ENCODE results near the gene PIP5K1B.

The PIP5K1B gene

DNA sequence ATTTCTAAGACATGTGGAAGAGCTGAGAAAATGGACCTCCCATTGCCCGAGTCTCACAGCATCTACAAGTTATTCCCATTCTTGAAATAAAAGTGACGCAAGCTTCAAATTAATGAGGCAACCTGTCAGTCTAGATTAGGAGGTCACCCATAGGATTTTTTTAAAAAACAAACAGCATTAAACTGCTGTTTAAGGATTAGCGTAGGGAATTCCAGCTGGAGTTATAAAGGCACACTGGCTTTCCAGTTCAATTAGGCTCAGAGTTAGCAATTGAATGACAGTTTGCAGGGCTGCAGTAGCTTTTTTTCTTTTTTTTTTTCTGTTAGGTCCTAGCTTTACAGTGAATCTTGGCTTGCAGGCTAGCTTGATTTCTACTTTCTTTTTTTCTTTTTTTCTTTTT, 292.6 kb downstream of the PIP5K1B start:
- no peak for TF ChIP-seq CTCF (IDR thresholded peaks at IDR 0.05; ENCODE audit: low read depth, low read length, missing control alignments)
- no peak for DNase-seq (ENCODE audit: extremely low read depth, low read depth)
- no peak overlapping the region for H3K4me3 ChIP-seq (replicated peaks; ENCODE audit: low read depth, low read length)

GRCh38 chr9:68998385-68998784, 293.3 kb downstream of the PIP5K1B start:
- TF ChIP-seq CTCF (IDR thresholded peaks at IDR 0.05; ENCODE audit: low read depth, low read length, missing control alignments) = no peak
- DNase-seq (ENCODE audit: extremely low read depth, low read depth) = no peak
- no peak overlapping the region for H3K4me3 ChIP-seq (replicated peaks; ENCODE audit: low read depth, low read length)

- DNase-seq (ENCODE audit: extremely low read depth, low read depth) = no peak
- no peak overlapping the region for H3K4me3 ChIP-seq (replicated peaks; ENCODE audit: low read depth, low read length)
- no peak for TF ChIP-seq CTCF (IDR thresholded peaks at IDR 0.05; ENCODE audit: low read depth, low read length, missing control alignments)
These were observed 293.8 kb downstream of the PIP5K1B start for GRCh38 chr9:68998812-68999211.

GRCh38 chr9:68999393-69000105, 294.5 kb downstream of the PIP5K1B start:
- TF ChIP-seq CTCF (IDR thresholded peaks at IDR 0.05; ENCODE audit: low read depth, low read length, missing control alignments) = peak; percentile 82
- peak; percentile 33 for DNase-seq (ENCODE audit: extremely low read depth, low read depth)
- no peak overlapping the region for H3K4me3 ChIP-seq (replicated peaks; ENCODE audit: low read depth, low read length)

DNA sequence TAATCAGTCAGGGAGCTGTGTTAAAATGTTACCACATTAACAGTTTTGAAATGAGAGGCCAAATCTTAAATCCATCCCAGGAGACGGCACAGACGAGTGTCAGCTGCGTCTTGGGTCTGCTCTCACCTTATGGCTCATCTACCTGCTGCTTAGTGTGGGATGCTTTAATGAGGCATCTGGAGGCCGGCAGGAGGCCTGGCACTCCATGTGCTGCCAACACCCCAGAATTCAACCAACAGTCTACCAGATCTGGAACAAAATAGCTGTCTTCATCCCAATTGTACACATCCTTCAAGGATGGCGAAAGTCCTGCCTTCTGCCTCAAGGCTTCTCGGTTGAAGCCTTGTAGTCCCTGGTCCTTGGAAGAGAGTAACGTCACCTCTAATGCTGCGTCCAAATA, 296.9 kb downstream of the PIP5K1B start:
- DNase-seq (ENCODE audit: extremely low read depth, low read depth) = no peak
- H3K4me3 ChIP-seq (replicated peaks; ENCODE audit: low read depth, low read length) = no peak overlapping the region
- TF ChIP-seq CTCF (IDR thresholded peaks at IDR 0.05; ENCODE audit: low read depth, low read length, missing control alignments) = no peak

DNA sequence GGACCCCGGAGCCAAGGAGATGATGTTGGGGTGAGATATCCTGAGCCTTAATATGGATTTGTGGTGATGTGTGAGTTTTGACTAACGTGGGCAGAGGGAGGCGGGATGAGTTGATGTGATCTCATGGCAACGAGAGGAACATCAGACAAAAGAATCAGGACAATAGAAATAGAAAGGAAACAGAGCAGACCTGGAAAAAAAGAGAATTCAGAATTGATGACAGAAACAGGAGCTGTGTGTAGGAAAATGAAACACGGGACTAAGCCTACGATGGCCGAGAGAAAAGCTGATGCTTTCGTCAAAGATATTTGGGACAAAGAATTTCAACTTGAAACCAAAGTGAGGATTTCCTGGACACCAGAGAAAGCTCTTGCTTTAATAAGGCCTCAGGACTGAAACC, 298.0 kb downstream of the PIP5K1B start:
- DNase-seq (ENCODE audit: extremely low read depth, low read depth) = no peak
- no peak overlapping the region for H3K4me3 ChIP-seq (replicated peaks; ENCODE audit: low read depth, low read length)
- no peak for TF ChIP-seq CTCF (IDR thresholded peaks at IDR 0.05; ENCODE audit: low read depth, low read length, missing control alignments)

DNA sequence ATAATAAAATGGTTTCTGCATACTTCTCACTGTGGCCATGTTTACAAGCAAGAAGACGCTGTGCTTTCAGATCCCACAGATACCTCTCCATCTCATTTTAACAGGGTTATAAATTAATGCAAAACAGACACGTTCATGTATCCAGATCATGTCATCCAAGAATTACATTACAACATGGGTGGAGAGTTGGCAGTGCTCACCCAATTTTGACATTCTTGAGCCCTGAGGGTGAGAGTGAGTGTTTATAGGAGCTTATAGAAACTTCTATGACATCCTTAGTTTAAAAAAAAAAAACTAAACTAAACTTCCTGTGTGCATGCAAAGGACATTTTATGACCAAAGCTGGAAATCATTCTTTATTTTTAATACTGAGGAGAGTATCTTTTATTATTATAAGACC, 299.8 kb downstream of the PIP5K1B start:
- no peak overlapping the region for H3K4me3 ChIP-seq (replicated peaks; ENCODE audit: low read depth, low read length)
- no peak for TF ChIP-seq CTCF (IDR thresholded peaks at IDR 0.05; ENCODE audit: low read depth, low read length, missing control alignments)

More for the DNA sequence above, 299.8 kb downstream of the PIP5K1B start:
- DNase-seq (ENCODE audit: extremely low read depth, low read depth) = no peak

Data from HFF-Myc (cell line).